NCI-H146 (cell line): ENCODE measurements around the gene ARHGEF7.
"Not testable (repeated sequence)": the region's sequence is repeated elsewhere in the genome, so short reads cannot be mapped to it uniquely, and the experiment has no call there.

Experiments used
- DNase-seq: peaks from one replicate; lab custom pipeline; 2025; lab: John Stamatoyannopoulos, UW

The ARHGEF7 gene, protein sequence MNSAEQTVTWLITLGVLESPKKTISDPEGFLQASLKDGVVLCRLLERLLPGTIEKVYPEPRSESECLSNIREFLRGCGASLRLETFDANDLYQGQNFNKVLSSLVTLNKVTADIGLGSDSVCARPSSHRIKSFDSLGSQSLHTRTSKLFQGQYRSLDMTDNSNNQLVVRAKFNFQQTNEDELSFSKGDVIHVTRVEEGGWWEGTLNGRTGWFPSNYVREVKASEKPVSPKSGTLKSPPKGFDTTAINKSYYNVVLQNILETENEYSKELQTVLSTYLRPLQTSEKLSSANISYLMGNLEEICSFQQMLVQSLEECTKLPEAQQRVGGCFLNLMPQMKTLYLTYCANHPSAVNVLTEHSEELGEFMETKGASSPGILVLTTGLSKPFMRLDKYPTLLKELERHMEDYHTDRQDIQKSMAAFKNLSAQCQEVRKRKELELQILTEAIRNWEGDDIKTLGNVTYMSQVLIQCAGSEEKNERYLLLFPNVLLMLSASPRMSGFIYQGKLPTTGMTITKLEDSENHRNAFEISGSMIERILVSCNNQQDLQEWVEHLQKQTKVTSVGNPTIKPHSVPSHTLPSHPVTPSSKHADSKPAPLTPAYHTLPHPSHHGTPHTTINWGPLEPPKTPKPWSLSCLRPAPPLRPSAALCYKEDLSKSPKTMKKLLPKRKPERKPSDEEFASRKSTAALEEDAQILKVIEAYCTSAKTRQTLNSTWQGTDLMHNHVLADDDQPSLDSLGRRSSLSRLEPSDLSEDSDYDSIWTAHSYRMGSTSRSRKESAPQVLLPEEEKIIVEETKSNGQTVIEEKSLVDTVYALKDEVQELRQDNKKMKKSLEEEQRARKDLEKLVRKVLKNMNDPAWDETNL

DNA sequence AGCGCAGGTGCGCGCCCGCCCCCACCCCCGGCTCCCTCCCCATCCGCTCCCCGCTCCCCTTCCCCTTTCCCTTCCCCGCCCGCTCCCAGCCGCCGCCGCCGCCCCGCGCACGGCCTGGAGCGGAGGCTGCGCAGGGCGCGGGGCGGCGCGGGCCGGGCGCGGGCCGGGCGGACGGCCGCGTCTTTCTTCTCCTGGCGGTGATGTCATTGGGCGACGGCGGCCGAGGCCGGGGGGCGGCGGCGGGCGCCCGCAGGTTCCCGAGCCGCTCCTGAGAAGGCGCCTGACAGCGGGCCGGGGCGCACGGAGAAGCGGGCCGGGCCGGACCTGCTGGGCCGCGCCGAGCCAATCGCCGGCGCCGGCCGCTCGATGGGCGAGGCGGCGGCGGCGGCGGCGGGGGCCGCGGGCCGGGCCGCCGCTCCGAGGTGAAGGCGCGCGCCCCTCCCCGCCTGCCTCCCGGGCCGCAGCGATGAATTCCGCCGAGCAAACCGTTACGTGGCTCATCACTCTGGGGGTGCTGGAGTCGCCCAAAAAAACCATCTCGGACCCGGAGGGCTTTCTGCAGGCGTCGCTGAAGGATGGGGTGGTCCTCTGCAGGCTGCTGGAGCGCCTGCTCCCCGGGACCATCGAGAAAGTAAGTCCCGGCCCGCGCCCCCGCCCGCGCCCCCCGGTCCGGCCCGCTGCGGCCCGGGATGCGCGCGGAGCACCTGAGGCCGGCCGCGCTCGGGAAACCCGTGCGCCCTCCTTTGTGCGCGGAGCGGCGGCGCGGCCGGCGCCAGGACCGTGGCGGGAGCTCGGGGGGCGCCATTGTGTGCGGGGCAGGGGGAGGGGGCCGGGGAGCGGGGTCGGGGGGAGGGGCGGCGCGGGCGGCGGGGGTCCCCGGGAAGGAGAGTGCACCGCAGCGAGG lies at the start of gene ARHGEF7:
Gene ARHGEF7, plus strand, starts transcription at position 250 of the 904 bp plus-strand sequence. Its CDS starts 217 bp downstream, at position 467.
- DNase-seq: peak; percentile 42

DNA sequence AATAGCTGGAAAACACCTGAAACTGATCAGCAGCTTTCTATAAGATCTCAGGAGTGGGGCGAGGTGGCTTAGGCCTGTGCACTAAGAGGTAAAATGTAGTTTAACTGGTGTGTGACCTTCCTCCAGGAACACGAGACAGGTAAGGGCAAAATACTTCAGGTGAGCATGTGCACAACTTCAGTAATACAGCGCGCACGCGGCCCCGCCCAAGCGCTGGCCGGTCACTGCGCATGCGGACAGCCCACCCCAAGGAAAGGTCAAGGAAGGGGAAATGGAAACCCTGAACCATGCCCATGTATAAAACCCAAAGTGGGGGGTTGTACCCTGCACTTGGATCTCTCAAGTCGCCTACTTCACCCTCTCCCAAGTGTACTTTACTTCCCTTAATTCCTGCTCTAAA lies 49.4 kb upstream of the ARHGEF7 start:
- no peak for DNase-seq

DNA sequence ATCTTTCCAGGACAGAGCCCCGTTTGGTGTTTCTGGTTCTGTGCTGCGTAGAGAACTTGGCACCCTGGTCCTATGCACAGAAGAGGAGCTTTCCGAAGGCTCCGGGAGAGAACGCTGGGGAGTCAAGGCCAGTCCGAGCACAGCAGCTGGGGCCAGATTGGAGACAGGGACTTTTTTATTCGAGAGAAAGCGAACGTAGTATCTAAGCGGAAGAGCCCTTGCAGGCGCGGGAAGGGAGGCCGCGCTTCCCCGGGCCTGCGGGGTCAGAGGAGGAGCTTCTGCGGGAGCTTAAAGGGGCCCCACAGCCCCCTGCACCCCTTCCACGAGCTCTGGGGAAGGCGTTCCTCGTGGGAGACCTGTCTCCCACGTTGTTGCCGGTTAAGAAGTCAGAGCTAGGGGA lies 48.6 kb upstream of the ARHGEF7 start:
- no peak for DNase-seq

DNA sequence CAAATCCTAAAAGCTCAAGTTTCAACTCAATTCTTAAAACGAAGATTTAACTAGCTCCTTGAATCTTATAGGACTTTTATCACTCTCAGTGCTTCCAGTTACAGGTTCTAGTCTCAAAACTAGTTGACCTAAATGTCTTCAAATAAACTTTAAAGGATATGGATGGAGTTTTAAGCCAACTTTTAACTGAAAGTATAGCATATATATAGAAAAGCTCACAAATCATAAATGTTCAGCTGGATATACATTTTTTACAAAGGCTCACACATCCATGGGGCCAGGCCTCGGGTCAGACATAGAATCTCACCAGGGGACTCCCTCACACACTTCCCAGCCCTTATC lies 47.1 kb upstream of the ARHGEF7 start:
- DNase-seq: no peak

DNA sequence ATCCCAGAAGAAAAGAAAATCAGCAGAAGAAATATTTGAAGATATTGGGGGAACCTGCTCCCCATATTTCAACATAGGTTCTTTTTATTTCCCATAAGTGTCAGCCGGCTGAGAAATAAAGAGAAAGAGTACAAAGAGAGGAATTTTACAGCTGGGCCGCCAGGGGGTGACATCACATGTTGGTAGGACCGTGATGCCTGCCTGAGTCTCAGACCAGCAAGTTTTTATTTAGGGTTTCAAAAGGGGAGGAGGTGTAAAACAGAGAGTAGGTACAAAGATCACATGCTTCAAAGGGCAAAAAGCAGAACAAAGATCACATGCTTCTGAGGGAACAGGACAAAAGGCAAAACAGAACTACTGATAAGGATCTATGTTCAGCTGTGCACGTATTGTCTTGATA lies 44.0 kb upstream of the ARHGEF7 start:
- not testable (repeated sequence) for DNase-seq

DNA sequence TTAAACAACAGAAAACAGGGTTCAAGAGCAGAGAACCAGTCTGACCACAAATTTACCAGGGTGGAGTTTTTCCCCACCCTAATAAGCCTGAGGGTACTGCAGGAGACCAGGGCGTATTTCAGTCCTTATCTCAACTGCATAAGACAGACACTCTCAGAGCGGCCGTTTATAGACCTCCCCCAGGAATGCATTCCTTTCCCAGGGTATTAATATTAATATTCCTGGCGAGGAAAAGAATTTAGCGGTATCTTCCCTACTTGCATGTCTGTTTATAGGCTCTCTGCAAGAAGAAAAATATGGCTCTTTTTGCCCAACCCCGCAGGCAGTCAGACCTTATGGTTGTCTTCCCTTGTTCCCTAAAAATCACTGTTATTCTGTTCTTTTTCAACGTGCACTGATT lies 43.6 kb upstream of the ARHGEF7 start:
- DNase-seq: not testable (repeated sequence)

DNA sequence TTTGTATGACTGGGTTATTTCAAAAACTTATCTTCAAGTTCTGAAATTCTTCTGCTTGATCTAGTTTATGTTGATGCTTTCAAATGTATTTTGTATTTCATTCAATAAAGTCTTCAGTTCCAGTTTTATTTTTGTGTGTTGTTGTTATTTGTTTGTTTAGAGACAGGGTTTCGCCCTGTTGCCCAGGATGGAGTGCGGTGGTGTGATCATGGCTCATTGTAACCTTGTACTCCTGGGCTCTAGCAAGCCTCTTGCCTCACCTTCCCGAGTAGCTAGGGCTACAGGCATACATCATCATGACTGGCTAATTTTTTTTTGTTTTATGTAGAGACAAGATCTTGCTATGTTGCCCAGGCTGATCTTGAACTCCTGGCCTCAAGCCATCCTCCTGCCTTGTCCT lies 40.3 kb upstream of the ARHGEF7 start:
- no peak for DNase-seq

DNA sequence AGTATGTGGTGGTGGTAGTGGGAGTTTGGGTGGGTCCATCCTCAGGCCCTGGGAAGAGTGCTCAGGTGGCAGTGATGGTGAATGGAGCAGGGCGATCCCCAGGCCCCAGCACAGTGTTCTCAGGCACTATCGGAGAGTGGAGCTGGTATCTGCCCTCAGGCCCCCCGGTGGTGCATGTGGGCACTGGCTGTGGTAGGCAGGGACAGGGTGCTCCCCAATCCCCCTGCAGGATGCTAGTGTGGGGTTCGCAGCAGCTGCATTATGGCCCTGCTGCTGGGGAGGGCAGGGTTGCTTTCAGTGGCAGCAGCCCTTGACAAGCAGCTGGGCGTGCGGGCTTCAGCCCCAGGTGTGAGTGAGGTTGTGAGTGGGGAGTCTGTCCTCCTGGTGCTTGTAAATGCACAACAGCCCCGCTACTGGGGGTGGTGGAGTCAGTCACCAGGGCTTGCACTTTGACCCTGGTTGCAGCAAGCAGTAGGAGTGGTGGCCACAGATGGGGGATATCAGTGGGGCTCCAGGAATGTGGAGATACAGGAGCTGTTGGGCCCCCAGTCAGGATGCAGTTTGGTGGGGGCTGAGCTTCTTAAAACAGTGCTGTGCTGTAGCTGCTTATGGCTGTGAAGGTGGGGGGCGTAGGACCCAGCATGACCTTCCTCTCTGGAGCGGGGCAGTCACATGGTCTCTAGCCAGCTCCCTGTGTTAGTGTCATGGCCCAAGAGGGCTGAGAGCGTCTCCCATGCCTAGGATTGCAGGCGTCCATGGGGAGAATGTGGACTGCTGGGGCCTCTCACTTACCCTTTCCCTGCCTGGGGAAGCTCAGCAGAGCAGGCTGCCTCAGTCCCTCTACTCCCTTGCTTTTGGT lies 38.7 kb upstream of the ARHGEF7 start:
- no peak for DNase-seq

DNA sequence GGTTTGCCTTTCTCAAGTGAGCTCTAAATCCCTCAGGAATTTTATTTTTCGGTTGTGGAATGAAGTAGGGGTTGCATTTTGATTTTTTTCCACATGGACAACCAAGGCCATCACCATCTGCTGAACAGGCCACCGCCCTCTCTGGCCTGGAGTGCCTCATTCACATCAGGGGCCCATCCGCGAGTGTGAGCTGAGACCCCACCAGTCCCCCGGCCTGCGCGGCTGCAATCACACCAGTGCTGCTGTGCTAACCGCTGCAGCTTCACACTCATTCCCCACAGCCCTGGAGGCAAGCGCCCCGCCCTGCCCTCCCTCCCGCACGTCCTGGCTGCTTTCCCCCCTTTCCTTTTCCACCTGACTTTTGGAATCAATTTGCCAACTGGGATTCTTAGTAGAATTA lies 35.7 kb upstream of the ARHGEF7 start:
- DNase-seq: no peak

DNA sequence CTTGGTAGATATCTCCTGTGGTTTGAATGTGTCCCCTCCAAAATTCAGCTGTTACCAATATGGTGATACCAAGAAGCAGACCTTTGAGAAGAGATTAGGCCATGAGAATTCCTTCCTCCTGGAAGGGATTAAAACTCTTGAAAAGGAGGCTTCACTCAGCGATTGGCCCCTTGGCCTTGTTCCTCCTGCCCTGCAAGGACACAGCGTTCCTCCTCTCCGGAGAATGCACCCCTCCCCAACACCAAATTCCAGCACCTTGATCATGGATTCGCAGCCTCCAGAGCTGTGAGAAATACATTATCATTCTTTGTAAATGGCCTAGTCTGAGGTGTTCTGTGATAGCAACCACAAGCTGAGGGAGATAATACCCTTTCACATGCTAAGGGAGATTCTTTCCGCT lies 34.5 kb upstream of the ARHGEF7 start:
- DNase-seq: no peak

DNA sequence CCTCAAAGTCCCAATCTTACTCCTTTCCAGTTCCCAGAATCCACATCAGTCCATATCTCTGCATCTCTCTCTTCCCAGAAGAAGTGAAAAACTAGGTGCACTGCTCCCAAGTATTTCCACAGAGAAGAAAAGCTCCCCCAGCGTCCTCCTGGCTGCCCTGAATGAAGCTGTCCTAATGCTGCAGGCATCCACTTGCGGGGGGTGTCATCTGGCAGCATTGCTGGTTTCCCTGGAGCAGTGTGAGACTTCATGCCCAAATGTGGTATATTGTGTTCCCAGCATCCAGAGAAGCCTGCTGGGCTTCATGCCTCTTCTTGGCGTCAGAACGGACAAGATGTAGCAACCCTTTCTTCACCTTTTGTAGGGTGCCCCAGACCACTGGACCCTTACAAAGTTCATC lies 32.9 kb upstream of the ARHGEF7 start:
- no peak for DNase-seq

DNA sequence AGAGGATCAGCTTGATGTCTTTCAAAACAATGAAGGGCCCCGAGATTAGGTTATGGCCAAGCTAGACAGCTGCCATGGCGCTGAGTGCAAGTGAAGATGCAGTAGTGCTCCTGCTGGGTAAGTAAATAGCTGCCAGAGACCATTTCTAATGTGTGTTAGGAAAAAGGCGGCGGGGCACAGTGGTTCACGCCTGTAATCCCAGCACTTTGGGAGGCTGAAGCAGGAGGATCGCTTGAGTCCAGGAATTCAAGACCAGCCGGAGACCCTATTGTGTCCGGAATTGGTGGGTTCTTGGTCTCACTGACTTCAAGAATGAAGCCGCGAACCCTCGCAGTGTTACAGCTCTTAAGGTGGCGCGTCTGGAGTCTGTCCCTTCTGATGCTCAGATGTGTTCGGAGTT lies 32.3 kb upstream of the ARHGEF7 start:
- not testable (repeated sequence) for DNase-seq

DNA sequence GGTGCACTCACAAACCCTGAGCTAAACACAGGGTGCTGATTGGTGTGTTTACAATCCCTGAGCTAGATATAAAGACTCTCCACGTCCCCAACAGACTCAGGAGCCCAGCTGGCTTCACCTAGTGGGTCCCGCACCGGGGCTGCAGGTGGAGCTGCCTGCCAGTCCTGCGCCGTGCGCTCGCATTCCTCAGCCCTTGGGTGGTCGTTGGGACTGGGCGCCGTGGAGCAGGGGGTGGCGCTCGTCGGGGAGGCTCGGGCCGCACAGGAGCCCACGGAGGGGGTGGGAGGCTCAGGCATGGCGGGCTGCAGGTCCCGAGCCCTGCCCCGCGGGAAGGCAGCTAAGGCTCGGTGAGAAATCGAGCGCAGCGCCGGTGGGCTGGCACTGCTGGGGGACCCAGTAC lies 31.4 kb upstream of the ARHGEF7 start:
- not testable (repeated sequence) for DNase-seq

DNA sequence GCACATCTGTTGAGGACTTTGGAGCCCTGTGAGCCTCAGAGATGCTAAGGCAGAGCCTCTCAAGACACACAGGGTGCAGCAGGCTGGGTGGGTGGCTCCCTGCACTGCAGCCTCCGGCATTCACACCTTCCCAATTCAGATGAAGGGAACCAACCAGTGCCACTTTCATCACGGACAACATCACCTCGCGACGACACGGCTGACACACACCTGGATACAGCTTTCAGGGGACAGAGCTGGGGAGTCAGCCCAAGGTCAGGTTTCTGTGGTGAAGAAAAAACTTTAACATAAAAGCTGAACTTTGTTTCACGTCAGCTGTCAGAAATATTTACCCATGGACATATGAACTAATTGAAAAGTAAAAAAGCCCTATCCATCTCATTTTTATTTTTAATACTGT lies 24.9 kb upstream of the ARHGEF7 start:
- DNase-seq: no peak

DNA sequence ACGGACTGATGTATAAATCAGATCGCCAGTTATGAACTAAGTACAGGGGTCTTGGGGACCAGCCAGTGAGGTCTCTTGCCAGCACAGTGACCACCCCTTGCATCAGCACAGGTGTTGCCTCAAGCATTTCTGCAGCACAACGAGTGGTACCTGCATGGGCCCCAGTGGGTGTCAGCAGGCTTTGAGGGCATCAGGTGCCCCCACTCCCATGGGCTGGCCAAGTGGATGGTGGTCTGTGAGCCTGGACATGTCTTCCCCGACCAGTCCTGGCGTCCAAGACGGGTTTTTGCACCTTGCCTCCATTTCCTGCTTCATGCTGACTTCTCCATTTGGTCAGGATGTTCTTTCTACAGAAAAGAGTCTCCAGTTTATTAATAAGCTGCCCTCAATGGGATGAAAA lies 22.4 kb upstream of the ARHGEF7 start:
- no peak for DNase-seq

DNA sequence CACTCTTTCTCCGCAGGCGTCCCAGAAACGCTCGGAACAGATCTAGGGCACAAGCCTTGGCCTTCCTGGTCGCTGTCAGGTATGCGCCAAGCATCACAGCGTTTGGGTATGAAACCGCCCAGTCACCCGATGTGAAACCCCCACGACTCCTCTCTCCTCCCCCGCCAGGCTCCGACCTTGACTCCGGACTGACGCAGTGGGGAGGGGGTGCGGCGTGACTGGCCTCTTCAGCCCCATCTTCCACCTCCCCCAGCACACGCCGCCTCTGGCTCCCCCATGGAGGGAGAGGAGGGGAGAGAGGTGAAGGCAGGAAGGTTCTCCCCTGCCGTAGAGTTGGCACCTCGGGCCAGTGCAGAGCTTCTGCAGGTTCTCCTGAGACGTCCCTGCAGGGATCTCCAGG lies 22.0 kb upstream of the ARHGEF7 start:
- no peak for DNase-seq

DNA sequence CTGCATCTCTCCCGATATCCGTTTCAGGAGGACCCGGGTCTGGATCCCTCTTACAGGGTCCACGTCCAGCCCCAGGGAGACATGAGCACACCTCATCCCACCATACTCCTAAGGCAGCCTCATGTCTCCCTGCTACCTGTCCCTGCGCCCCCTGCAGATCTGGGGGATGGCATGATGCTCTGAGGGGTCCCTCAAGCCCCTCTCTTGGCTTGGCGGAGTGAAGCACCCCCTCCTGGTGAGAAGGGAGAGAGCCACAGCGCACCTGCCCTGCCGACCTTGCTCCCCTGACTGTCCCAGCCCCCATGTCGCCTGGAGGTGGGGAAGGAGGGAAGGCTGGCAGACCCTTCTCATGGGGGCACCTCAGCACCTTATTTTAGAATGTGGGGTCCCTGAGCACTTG lies 21.5 kb upstream of the ARHGEF7 start:
- DNase-seq: no peak

DNA sequence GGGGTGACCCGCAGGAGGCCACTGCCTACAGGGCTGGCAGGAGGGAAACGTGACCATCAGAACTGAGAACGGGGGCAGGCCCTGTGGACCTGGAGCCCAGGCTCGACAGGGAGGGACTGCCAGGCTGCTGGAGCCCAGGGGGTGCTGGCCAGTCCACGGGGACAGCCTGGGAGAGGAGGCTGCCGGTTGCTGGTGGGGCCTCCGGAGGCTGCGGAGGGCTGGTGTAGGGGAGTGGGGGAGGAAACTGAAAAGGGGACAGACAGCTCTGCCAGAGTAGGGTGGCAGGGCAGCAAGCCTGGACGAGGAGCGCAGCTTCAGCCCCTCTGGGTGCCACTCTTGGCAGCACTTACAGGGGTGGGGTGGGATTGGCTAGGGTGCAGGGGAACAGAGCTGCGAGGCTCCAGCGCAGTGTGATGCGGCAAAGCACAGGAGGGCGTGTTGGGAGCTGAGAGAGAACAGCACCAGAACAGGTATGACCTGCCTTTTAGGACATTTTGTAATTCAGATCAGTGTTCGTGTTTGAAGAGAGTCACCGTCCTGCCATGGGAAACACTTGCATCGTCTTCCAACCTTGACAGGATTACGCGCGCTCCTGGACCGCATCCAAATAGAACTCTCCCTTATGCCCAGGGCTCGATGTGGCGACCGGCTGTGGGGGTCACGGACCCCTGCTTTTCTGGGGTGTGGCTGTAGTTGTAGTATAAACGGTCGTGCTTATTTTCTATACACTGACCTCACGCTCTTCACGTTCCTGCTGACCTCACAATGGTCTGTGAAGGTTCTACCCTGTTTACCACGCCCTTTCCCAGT lies 19.9 kb upstream of the ARHGEF7 start:
- no peak for DNase-seq

DNA sequence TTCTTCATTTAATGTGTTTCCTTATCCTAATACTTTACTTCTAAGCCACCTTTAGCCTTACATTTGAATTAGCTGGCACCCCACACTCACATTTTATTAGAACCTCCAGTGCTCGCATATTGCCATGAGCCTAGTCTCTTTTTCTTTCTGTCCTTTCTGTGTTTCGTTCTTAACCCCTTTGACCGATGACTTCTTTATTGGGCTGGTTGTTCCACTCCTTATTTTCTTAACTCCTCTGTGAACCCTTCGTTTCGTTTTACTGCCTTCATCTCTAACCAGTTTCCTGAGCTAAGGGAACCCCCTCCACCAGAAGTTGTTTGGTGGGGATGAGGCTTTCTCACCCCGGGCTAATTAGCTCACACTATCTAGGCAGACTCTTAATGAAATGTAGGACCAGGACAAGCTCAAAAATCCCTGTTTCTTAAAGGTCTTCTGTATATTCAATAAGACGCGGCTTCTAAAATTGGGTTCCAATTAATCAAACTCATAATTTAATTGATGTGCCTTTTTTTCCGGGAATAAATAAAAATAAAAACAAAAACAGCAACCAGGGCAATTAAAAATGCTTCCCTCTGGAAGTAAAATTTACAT lies 19.1 kb upstream of the ARHGEF7 start:
- no peak for DNase-seq

DNA sequence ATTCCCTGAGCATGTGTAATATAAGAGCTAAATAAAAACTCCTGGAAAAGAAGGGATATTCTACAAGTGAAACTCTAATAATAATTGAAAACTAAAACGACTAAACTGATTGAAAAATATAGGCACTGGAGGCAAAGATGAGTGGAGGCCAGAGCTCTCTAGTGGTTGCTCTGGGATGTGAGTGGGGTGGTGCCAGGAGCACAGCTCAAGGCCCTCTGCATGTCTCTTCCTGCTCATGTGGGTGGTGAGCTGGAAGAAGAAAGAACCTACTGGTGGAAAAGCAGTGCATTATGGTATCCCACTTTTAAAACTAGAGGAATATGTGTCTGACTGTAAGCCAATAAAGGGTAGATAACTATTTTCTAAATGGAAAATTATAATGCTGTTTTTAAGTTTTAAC lies 15.8 kb upstream of the ARHGEF7 start:
- no peak for DNase-seq
